Measurements from ENCODE around the gene BAG3. TPM values are rescaled to one million over a fixed set of nuclear protein-coding genes. Genes with fewer than 3 reads are reported as not detected.
A peak's percentile ranks its signal among the peaks of the same experiment; 100 is the strongest.
"Not testable (repeated sequence)": the region's sequence is repeated elsewhere in the genome, so short reads cannot be mapped to it uniquely, and the experiment has no call there.

Gene BAG3
- total RNA-seq, 1 donor from 2014 or later, result 39.1 TPM

DNA sequence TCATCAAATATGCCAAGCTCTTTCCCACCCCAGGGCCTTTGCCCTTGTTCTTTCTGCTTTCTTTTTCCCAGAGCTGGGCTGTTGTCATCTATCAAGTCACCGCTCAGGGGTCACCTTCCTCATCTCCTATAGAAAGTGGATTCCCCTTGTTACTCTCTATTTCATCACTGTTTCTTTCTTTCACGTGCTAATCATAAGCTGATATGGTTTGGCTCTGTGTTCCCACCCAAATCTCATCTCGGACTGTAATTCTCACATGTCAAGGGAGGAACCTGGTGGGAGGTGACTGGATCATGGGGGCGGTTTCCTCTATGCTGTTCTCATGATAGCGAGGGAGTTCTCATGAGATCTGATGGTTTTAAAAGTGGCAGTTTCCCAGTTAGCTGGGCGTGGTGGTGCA, 37.4 kb upstream of the BAG3 start:
- DNase-seq (ENCODE audit: low read depth), result no peak
- TF ChIP-seq, protein P1, sequence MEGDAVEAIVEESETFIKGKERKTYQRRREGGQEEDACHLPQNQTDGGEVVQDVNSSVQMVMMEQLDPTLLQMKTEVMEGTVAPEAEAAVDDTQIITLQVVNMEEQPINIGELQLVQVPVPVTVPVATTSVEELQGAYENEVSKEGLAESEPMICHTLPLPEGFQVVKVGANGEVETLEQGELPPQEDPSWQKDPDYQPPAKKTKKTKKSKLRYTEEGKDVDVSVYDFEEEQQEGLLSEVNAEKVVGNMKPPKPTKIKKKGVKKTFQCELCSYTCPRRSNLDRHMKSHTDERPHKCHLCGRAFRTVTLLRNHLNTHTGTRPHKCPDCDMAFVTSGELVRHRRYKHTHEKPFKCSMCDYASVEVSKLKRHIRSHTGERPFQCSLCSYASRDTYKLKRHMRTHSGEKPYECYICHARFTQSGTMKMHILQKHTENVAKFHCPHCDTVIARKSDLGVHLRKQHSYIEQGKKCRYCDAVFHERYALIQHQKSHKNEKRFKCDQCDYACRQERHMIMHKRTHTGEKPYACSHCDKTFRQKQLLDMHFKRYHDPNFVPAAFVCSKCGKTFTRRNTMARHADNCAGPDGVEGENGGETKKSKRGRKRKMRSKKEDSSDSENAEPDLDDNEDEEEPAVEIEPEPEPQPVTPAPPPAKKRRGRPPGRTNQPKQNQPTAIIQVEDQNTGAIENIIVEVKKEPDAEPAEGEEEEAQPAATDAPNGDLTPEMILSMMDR (conservative IDR thresholded peaks at IDR 0.05; ENCODE audit: low read depth, low read length), result no peak
- no peak overlapping the region for H3K4me3 ChIP-seq (ENCODE audit: low read depth, low read length)

DNA sequence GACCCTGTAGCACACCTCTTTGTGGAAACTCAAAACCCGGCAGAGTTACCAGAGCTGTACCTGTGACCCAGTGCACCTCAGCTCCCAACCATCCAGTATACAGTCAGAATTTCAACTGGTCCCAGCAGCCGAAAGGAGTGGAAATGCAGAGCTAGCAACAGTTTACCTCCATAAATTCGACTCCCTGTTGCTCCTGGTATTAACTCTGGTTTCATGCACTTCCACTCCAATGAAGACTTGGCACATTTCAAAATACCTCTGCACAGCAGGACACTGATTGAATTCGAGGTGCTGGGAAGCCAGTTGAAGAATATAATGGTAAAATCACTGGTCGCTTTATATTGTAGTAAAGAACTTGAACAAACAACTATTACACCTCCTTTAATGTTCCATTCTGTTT, 36.5 kb upstream of the BAG3 start:
- TF ChIP-seq, protein P1 (conservative IDR thresholded peaks at IDR 0.05; ENCODE audit: low read depth, low read length), result no peak
- no peak for DNase-seq (ENCODE audit: low read depth)
- H3K4me3 ChIP-seq (ENCODE audit: low read depth, low read length), result no peak overlapping the region

DNA sequence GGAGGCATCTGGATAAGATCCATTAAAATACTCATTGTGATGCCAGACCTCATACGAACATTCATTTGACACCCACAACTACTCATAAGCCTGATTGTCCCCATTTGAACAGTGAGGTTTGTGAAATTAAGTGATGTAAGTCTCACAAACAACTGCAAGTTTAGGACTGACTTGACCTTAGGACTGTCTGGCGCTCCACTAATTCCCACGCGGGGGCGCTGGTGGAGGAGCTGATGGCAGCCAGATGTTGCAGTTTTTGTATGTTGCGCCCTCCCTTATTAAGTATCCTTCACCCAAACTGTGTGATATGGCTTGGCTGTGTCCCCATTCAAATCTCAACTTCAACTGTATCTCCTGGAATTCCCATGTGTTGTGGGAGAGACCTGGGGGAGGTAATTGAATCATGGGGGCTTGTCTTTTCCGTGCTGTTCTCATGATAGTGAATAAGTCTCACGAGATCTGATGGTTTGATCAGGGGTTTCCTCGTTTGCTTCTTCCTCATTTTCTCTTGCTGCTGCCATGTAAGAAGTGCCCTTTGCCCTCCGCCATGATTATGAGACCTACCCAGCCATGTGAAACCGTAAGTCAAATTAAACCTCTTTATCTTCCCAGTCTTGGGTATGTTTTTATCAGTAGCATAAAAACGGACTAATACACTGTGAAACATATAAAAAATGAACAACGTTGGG, 34.2 kb upstream of the BAG3 start:
- DNase-seq (ENCODE audit: low read depth), result no peak
- H3K4me3 ChIP-seq (ENCODE audit: low read depth, low read length), result peak overlapping the region; percentile 16
- TF ChIP-seq, protein P1 (conservative IDR thresholded peaks at IDR 0.05; ENCODE audit: low read depth, low read length), result peak; percentile 65

DNA sequence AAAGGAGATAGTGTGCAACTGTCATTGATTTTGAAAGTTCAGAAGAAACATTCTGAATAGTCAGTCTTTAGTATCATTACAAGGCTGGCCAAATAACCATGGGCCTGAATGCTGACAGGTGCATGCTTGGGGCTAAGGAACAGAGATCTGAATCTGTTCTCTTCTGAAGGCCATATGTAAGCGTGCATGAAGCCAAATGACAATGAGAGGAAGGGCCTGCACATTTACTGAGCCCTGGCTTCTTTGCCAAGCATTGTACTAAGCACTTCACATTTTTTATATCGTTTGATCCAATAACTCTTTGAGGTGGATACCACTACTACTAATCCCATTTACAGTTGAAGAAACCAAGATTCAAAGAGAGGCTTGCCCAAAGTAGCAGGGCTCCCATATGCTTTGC, 32.0 kb upstream of the BAG3 start:
- H3K4me3 ChIP-seq (ENCODE audit: low read depth, low read length), result no peak overlapping the region
- no peak for DNase-seq (ENCODE audit: low read depth)
- TF ChIP-seq, protein P1 (conservative IDR thresholded peaks at IDR 0.05; ENCODE audit: low read depth, low read length), result no peak

DNA sequence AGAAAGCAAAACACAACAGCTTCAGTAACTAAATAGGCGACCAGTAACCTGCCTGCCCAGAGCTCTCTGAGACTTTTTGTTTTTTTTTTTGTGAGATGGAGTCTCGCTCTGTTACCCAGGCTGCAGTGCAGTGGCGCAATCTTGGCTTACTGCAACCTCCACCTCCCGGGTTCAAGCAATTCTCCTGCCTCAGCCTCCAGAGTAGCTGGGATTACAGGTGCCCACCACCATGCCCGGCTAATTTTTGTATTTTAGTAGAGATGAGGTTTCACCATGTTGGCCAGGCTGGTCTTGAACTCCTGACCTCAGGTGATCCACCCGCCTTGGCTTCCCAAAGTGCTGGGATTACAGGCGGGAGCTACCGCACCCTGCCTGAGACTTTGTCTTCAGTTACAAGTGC, 31.4 kb upstream of the BAG3 start:
- not testable (repeated sequence) for H3K4me3 ChIP-seq (ENCODE audit: low read depth, low read length); DNase-seq (ENCODE audit: low read depth)

DNA sequence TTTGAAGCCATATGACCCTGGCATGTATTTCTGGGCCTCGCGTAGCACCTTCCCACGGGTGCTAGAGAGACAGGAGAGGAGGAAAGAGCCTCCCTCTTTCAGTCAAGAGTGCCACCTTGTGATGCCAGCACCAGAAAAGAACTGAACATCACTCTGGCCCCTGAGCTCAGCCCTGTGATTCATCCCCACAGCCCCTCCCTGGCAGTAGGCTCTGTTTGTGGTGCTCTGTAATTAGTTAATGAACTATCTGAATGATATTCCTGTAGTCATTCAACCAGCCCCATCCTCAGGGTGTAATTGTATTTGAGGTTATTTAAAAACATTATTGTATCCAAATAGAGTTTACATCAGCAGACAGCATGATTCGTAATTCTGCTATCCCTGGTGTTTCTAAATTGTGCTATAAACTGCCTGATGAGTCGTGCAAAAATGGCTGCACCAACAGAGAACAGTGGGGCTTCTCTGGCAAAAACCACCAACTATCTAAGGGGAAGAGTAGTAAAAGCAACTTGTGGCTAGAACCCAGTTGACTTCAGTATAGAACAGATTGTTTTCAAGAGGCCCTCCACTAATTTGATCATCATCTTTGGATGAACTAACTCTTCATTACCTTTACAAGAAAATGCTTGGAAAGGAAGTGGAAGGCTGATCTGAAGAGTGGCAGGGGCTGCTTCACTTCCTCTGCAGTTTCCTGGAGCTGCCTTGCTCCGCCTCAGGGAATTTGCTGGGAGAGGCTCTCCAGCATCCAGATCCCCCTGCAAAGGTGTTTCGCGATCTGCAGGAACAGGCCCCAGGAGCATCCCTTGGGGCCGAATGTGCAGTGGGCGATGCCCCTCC, 30.7 kb upstream of the BAG3 start:
- TF ChIP-seq, protein P1 (conservative IDR thresholded peaks at IDR 0.05; ENCODE audit: low read depth, low read length), result no peak
- no peak for DNase-seq (ENCODE audit: low read depth)
- no peak overlapping the region for H3K4me3 ChIP-seq (ENCODE audit: low read depth, low read length)

DNA sequence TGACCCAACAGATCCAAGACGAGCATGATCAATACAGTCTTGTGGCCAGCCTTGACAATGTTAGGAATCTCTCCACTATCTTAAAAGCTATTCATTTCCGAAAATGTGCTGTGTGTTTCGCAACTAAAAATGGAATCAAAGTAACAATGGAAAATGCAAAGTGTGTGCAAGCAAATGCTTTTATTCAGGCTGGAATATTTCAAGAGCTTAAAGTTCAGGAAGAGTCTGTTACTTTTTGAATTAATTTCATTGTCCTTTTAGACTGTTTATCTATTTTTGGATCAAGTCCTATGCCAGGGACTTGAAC, 30.1 kb upstream of the BAG3 start:
- TF ChIP-seq, protein P1 (conservative IDR thresholded peaks at IDR 0.05; ENCODE audit: low read depth, low read length), result no peak
- no peak overlapping the region for H3K4me3 ChIP-seq (ENCODE audit: low read depth, low read length)
- DNase-seq (ENCODE audit: low read depth), result no peak
